GM19372 (cell line): ENCODE measurements around the gene TTLL6.

ENCODE experiments used
- ATAC-seq: cut with Tn5 transposase; IDR thresholded peaks from one replicate; pipeline ENCODE4 v1.9.1; 2021; ENCODE audit warnings: mild to moderate bottlenecking, low read depth, moderate library complexity; ENCODE audit not compliant: unreplicated experiment

The TTLL6 gene

DNA sequence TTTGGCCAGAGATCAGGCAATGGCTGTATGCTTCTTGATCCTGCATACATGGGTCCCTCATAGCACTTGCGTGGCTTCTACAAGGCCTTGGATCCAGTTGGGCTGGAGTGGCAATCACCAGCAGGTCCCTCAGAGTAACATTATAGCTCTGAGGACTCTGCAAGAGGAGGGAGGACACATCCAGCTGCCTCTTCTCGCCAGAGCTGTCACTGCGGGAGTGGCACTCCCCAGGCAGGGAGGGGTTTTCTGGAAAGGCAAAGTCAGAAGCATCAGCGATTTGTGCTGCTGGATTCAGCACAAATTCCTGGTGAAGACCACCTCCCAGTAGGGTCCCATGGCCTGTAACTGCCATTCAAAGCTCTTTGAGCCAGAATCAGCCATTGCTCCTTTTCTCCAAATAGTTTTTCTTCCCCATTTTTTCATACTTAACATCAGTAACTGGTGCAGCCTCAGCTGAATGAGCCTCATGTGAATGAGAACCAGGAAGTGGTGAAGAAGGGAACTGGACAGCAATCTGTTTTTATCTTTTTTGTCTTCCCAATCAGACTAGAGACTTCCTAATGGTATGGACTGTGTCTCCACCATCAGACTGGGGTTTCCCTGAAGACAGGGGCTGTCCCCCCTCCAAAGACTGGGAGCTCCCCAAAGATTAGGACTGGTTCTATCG is 47.9 kb downstream of the TTLL6 start:
- no peak for ATAC-seq

DNA sequence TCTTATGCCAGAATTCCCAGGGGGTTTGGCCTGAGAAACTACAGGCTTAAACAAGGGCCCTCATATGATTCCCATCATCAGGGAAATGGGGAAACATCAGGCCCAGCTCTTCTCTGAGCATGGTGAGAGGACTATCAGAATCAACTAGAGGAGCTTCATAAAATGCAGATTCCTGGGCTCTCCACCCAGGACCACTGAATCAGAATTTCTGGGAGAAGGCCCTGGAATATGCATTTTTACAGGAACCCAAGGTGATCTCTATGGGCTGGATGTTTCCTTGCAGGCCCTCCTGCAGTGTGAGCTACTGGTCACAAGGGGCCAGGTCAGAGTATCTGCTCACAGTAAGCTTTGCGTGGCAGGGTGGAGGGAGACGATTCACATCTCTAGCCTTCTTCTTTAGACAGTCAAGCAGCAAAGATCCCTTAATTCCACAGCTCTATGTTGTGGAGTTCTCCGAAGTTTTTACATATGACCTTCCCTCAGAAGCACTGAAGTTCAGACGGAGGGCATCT is 49.7 kb downstream of the TTLL6 start:
- no peak for ATAC-seq

DNA sequence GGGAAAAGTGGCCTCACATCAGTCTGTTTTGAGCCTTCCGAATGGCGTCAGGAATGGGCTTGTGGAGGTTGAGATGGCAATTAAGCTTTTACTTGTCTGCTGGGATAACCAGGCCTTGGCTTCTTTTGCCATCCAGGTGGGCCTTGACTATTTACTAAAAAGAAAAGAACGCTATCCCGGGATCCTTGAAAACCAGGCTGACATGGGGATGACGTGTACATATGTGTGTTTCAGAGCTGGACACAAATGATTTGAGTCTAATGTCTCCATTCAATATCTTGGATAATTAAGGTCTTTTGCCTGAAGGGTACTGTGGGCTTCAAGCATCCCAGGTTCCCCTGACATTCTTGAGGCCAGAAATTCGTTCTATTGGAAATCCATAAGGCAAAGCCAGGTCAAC is 55.9 kb downstream of the TTLL6 start:
- ATAC-seq: no peak

DNA sequence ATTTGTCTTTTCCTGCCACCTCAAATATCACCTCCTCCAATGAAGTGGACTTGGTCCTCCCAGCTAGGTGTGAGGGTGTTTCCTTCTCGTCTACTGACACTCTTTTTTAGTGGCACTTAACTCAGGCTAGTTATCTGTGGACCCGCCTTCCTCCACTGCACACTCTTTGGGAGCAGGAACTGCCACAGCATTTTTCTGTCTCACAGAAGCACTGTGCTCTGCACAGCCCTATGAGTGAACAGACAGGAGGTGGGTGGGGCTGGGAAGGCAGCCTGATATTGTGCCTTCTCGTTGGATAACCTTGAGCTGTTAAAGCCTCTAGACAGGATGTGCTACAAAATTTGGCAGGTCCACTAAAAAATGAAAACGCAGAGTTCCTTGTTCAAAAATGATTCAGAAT is 56.6 kb downstream of the TTLL6 start:
- no peak for ATAC-seq

DNA sequence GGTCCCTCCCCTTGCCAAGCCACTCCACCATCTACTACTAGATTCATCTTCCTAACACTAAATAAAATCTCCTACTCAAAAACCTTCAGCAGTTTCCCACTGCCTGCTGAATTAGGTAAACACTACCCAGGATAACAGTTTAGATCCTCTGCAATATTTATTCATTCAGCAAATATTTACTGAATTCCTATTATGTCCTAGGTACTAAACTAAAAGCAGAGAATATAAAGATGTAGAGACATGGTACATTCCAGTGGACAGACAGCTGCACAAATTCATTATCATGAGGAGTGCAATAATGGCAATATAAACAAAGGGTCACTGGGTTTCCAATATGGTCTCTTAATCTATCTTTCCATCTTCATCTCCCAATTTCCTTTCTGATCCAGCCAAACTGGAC is 57.7 kb downstream of the TTLL6 start:
- no peak for ATAC-seq

DNA sequence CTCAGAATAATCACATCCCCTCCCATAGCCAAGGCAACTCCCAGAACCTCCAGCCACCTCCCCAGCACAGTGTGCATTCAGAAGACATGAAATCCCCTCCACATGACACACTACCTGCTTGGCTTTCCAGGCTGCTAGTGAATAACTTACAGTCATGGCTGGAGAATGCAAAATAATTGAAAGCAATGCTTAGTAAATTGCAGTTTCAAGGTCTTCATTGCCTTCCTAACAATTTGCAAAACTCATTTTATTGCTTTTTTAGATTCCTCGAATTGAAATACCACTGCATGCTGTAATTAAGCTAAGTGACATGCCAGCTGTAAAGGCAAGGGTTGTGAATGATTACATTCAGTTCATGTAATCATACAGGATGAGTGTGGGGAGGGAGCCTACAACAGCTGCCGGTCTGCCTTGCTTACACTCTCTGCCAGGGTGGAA is 59.5 kb downstream of the TTLL6 start:
- no peak for ATAC-seq

DNA sequence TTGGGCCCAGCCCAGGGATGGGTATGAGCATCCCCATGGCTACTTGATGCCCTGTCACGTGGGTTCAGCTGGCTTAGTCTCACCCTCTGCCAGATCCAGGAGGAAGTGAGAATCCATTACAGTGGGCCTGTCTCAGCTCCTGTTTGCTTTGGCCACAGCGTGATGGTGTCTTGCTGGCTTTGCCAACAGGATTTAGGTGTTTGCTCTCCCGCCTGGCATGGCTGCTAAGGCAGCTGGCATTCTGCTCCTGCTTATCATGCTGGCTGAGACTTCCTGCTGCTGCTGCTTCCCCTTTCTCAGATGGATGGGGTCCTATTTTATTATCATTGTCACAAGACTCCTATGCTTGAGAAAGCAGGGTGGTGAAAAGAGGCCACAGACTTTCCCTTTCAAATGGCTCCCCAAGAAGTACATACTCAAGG is 60.2 kb downstream of the TTLL6 start:
- ATAC-seq: no peak

DNA sequence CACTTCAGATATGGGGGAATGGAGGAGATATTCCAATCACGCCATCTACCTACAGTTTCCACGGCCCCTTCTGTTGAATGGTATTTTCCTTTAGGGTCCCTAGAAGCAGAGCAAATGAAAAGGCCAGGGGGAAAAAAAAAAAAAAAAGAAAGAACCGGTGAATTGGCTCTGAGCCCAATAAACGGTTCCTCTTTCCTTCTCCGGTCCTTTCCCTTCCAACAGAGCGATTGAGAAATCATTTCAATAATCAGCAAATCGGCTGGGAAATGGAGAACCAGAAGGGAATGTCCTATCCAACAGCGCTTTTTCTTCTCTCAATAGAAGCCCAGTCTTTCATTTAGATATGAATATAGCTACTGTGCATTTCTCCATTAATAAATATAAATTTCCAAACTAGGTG is 61.7 kb downstream of the TTLL6 start:
- ATAC-seq: no peak

DNA sequence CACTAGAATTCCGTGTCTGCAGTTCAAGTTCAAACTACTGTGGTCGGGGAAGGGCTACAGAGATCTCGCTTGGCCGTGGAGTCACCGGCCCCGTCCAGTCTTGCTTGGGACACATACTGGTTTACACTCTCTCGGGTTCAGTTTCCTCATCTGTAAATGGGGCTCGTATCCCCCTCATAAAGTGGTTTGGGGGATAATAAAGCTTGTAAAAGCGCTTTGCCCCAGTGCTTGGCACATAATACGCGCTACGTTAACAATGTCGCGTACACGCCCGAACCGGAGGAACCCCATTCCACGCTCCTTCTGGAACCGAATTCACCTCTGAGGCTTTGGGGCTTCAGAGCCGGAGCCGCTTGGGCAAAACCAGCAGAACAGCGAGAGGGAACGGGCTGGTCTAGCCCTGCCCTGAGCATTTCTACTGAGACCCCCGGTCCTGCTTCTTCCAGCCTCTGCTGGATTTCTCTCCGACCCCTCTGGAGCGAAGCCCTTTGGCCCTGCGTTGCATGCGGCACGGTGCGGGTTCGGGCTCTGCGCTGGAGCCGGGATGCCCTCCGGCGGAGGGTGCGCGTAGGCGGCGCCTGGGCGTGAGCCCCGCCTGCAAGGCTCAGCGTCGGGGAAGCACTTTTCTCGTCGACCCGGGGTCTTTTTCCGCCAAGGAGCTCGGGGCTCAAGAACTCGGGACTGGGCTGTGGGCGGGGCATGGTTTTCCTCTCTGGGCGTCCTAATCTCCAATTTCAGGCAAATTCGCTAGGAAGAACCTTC is 62.3 kb downstream of the TTLL6 start:
- no peak for ATAC-seq

DNA sequence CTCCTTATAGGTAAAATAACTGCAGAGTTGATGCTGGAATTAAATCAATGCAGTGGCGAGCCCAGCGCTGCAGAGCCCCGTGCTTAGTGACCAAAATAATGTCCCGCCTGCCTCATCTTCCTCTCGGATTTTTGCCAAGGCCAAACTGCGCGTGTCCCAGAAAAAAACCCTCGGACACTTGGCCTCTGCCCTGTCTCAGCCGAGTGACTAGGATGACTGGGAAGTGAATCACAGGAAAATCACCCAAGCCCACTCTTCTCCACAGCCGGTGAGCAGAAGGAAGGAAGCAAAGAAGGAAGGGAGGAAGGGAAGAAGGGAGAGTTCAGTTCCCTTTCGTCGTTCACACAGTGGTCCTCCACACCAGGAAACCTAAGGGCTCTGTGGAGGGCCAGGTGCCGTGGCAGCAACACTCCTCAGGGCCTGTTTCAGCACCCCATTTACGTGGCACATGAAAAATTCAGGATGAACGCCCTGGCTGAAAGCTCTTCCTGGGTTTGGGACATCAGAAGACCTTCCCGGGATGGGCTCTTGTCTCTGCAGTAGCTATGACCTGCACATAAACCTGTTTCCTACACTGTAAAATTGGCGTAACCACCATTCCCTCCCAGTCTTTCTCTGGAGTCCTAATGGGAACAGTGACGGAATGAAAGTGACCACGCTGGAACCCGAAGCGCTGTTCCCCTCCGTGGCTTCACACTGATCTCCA is 63.1 kb downstream of the TTLL6 start:
- ATAC-seq: no peak

DNA sequence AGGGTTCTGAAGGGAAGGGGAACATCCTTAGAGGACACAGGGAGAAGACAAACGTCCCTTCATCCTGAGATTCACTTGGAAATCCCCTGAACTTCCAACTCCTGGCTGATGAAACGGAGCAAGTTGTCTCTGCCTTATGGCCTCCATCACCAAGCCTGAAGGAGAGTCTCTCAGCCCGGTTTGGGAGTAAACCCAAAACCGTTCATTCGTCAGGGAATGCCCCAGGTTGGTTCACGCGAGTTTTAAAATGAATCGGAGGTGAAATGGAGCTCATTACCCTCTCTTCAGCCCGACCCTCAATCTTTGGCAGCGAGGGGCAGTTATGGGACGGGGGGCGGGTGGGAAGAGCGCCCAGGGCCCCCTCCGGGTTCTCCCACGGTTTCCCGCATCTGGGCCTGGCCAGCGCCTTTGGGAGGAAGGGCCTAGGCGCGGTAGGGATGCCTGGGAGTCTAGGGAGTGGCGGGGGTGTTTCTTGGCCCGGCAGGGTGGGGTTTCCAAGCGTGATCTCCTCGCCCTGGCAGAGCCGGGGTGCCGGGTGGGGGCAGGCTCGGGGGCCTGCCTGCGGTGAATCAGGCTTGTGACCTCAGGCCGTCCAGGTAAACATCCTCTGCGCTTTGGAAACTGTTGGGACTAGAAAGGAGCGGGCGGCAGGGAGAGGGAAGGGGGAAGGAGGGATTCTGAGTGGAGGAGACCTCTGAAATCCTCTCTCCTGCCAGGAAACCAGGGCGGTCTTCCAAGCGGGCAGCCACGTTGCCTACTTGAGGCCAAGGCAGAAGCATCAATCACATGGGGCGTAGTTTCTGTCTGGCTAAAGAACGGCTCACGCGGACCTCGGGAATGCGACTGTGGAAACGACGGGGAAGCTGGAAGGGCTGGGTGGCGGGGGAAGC is 64.4 kb downstream of the TTLL6 start:
- no peak for ATAC-seq

DNA sequence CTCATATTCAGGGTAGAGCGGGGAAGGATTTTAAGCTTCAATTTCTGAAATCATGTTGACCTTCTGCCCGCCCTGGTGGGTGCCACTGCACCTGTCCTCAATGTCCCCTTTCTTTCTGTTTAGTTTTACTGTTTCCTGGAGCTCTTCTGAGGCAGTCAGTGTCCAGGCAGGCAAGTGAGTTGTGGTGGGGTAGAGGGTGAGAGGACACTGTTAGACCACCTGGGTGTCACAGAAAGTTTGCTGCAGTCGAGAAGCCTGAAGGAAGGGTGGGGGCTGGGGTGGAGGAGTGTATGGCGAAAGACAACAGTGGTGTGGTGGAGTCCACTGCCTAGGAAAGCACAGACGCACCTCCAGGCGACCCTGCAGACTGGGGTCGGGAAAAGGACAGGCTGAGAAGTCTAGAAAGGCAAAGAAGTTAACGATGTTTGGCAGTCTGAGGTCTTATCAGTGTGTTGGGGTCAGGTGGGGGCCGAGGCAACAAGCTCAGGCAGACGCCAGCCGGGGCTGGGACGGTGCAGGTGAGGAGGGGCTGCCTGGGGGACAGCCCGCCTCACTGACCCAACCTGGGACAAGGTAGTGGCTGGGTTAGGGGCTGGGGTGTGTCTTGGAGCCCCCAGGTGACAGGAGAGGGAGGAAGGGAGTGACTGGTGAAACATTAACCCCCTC is 65.2 kb downstream of the TTLL6 start:
- ATAC-seq: no peak

DNA sequence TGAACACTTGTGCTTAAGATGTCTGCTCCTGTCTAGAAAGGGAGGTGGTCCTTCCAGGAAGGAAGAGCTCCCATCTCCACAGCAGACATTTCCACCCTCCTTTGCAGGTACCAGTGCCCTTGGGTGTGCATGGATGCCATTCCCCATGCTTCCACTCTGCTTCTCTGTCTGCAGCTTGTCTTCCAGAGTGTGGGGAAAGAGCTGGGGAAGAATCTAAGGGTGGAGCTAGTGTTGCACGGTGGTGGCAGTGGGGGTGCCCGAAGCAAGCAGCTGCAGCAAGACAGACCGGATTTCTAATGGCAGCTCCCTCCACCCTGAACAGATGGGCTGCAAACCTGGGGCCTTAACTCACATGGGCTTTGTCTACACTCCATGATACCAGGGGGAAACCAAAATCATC is 65.9 kb downstream of the TTLL6 start:
- no peak for ATAC-seq

DNA sequence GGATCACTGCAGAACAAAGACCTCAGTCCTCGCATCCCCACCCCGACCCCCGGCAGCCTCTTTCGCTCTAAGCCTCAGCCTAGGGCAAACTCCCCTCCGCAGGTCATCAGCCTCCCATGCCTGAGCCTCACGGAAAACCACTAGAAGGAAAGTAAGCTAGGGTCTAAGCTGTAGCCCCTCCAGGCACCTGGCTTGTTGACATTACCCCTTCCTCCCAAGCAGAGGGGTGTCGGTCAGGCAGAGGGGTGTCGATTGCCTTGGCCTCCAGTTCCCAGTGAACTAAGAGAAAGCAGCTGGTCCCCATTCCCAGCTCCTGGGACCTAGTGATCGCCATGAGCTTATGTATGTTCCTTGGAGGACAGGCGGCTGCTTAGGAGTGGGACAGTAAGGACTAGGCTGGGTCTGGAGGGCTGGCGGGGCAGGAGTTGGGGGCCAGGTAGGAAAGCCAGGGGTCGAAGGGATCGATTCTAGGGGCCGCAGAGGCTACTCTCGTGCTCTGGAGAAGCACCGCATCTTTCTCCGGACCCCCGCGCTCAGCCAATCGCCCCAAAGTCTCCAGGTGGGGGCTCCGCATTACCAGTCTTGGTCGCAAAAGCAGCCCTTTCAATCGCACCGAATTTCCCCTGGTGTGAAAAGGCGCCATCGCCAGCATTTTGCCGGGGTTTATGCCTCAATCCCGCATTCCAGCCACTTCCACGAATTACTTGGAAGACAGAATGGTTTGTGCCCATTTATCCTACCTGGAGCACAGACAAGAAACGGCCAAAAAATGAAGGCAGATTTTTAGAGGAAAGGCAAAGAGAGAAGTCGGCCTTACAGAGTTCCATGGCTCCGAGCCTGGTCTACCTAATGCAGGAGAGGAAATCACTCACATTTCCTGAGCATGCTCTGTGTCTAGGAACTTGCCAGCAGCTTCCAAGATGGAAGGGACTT is 67.1 kb downstream of the TTLL6 start:
- no peak for ATAC-seq

DNA sequence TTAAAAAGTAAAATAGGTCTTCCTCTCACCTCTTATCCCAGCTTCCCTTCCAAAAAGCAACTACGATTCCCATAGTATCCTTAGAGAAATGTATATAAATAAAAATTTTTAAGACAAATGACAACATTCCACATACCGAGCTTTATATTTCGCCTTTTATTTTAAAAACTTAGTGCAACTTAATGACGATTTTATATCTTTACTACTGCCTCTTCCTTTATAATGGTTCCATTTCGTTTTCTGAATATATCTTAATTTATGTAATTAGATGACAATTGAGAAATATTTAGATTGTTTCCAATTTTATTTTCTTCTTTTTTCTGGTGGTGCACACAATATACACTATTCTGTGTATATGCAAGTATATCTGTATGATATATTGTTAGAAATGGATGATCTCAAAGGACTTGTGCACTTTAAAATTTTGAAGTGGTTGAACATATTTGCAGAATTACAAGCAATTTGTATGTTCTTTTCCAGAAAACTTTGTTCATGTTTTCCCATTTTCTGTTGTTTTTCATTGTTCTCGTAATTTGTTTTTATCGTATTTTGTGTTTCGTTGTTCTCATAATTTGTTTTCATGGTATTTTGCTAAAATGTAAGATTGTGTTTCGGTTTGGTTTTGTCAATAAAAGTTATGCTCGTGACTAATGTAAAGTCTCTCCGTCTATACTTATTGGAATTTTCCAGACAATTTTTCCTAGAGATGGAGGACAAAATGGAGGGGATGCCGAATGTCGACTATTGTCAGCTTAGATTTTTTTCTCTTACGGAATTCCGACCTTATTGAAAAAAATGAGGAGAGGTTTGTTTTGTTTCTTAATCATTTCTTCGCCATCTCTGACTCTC is 68.1 kb downstream of the TTLL6 start:
- no peak for ATAC-seq

DNA sequence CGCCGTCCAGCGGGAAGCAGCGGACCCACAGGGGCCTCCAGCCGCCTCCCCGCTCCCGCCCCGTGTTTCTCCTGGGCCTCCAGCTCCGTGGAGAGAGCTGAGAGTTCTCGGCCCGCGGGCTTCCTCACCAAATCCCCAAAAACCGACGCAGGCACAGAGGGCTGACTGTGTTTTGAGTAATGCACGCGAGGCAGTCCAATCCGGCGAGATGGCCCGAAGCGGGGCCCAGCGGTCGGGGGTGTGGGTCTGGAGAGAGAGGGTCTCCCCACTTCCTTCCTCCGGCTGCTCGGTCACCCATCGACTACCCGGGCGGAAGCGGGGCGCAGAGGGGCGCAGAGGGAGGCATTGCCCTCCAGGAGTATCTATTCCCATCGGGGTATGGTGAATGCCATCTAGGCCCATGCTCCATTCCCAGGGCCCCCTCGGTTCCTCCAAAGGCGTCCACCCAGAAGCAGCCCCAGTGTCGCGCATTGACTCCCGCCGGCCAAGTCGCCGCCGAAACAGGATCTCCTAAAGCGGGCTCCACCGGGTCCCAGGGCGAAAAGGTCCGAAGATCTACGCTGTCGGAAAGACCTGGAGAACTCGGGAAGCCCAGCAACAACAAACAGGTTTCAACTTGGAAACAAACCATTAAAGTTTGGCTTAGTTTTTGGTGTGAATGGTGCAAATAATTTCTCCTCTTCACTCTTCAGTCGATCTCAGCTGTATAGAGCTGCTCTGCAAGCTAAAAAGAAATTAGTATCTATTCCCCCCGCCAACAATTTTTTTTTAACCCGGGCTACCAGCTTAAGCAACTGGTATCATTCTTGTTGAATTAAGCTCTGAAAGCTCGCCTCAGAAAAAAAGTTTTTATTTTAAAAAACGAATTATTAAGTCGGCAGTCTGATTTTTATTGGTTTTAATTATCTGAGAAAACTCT is 69.3 kb downstream of the TTLL6 start:
- ATAC-seq: no peak

DNA sequence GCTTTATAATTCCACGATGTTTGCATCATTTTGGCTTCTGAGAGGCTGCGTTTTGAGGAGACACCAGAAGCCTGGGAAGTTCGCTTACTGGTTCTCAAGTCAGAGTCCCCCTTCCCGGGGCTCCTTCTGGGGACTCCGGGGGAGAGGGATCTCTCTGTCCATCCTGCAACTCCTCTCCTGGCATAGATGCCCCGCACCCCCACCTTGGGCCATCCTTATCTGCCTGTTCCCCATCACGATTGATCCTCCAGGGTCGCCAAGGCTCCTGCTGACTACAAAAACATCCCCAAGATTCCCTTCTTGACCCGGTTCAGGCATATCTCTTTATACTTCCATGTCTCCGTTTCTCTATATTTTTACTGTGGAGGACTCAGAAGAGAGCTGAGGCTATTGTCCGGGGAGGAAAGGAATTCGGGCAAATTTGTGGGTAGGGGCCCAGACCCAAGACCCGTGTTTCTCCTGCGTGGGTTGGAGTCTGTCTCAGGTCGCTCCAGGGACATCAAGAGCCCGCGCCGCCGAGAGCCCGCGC is 70.0 kb downstream of the TTLL6 start:
- no peak for ATAC-seq
